ENCODE results near the gene FMN2.

FMN2 gene

DNA sequence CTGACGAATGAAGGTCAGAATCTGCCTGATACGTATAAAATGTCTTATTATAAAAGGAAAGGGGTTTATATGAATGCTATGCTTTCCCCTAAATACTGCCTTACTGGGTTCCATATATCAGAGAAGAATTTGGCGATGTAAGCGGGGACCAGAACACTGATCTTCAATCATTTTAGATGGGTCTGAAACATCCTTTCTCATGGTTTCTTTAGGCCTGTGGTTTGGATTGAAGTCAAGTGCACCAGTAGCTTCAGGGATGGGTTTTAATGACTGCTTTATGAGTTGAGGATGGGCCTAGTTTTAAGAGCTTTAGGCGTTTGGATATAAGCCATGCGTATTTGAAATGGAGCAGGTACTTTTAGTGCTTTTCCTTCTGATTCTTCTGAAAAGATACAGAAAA lies 6.9 kb downstream of the FMN2 start:
- no peak for DNase-seq (ENCODE audit: low spot score)

DNA sequence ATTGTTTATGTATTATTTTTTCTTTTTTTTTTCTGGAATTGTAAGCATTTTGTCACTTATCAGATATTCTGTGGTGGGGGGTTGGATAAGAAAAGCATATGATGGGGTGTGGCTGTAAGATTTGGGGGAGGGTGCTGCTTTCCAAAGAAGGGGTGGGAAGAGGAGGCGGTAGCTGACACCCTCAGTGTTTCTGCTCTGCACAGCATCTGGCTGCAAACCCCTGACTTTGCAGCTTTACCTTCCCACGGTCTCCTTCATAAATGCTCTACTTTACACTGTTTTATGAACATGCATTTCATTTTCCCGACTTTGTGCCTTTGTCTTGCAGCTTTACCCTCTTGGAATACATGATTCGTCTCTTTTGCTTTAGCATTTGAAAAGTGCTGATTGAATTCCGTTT lies 7.6 kb downstream of the FMN2 start:
- no peak for DNase-seq (ENCODE audit: low spot score)

DNA sequence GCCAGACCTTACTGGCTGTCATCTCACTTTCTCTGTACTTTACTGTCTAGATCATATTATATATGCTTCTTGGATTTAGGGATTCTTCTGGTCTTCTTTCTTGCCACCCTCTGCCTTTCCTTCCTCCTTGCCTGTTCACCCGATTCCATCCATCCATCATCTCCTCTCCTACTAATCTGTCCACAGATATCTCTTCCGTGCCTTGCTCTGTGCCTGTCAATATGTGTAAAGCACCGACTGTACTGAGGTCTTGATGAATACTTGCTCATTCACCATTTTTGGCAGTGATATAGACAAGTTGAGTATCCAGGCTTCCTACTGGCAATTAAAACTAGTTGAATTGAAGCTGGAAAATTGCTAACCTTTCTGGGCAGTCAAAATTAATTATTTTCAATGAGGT lies 8.1 kb downstream of the FMN2 start:
- no peak for DNase-seq (ENCODE audit: low spot score)

DNA sequence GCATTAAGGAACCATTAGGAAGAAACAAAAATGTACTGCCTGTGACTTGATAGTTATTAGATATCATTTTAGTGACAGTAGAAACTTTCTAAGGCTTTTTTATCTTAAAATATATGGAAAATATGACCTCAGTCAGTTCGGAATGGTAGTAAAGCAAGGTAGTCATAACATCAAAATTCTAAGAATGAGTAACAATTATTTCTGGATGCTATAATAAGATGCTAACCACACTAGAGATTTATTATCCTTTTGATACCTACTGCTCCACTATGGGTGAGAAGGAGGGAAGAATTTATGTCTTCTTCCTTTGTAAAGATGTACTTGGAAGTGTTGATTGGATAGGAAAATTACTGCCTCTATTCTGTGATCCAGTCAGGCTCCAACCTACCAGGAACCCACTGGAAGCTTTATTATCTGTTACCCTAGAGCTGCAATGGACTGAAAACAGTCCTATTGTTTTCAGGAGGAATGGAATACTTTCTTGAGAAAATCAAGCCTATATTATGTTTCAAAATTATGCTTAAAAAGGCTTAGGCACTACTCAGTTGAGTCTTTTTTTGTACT lies 8.8 kb downstream of the FMN2 start:
- DNase-seq (ENCODE audit: low spot score): no peak

DNA sequence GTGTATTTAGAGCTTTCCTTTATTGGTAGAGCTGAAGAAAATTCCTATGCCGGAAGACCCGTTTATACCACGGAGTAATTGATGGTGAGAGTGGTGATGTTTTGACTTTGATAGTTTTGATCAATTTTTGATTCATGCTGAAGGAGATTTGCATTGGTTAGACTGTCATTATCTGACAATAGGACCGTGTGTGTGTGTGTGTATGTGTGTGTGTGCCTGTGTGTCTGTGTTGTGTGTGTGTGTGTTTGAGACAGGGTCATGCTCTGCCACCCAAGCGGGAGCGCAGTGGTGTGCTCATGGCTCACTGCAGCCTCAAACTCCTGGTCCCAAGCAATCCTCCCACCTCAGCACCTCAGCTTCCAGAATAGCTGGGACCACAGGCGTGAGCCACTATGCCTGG lies 9.6 kb downstream of the FMN2 start:
- no peak for DNase-seq (ENCODE audit: low spot score)

DNA sequence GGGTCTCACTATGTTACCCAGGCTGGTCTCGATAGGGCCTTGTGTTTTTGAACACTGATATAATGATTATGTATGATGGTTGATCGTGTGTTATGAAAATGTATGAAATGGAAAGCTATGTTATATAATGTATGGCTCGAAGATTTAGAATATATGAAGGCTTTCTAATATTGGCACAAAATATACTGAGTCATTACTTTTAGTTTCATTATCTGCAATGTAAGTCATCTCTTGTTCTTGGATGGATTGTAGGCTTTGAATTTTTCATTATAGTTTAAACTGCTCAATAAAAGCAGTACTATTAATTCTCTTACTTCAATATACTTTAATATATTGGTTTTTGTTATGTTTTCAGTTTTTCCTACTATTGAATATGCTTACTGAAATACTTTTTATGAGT lies 10.1 kb downstream of the FMN2 start:
- DNase-seq (ENCODE audit: low spot score): no peak

DNA sequence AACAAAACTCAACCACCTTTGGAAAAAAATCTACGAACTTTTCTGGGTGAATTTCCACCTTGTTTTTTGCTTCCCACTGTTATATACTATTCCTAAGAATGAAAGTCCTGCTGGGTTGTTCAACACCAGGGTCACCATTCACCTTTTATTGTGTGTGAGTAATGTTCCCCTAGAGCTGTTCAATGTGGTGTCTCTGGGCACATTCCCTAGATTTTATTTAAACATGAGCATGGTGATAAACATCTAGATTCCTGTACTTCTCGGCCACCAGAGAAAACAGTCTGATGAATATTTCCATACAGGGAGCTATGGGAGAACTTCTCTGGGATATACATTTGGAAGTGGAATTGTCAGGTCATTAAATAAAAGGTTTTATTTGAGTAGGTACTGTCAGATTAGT lies 13.0 kb downstream of the FMN2 start:
- no peak for DNase-seq (ENCODE audit: low spot score)

DNA sequence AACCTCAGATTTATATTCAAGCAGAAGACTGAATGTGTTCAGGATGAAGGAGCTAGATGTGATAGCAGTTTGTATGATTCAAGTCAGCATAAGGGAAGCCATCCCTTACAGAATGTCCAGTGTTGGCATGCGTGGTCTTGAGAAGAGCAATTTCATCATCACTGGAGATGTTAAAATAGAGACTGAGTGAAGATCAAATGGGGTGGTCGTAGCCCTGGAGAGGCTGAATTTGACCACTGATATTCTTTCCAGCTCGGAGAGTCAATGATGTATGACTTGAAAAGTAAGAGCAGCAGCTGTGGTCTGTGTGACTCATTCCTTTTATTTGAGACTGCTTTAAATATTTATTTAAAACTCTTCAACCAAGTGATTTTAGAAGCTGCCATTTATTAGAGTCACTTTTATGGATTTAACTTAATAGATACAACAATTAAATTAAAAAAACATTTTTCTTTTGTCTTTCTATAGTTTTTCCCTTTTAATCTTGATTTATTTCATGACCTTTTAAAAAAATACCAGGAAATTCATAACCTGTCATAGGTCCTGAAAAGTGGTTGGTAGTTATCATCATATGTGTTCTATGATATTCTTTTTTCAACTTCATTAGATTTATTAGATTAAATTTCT lies 15.5 kb downstream of the FMN2 start:
- no peak for DNase-seq (ENCODE audit: low spot score)

DNA sequence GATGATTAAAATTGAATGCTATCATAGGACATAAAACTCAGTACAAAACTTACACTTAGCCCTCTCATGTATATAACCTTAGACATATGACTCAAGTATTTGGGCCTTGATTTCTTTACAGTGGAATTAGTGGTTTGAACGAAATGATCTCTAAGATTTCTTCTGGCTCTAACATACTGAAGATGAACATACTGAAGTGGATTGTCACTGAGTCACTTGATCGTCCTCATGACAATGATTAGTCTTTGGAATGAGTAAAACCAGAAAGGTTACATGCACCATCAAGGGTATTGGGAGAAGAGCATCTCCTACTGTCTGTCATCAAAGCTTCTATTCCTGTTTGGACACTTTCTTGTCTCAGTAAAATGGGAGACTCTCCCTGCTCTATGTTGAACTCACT lies 17.4 kb downstream of the FMN2 start:
- DNase-seq (ENCODE audit: low spot score): no peak

DNA sequence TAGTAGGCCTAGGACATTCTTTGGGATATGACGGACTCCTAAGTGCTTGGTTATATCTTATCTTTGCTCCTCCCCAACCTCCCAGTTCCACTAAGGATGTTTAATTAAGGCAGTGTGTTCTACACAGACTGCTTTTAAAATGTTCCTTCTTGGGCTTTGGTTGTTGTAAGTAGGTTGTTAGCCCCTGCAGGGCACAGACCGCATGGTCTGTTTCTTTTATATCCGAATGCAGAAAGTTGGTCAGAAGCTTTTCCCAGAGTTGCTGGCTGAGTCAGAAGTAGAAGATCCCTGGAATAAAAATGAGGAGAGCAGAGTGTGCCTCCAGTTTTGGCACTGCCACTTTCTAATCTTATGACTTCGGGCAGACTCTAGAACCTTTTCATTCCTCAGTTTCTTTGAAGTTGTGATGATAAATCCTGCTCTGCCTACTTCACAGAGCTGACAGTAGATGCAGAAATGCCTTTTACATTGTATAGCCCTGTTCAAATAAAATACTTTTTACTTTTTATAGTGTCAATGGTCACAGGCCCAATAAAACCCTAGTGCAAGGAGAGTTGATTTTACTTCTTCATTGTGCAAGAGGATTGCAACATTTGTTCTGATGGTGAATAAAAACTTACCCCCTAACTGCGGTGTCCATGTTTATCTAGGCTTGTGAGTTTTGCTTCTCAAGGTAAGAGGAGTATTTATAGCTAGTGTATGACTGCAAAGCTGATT lies 18.4 kb downstream of the FMN2 start:
- no peak for DNase-seq (ENCODE audit: low spot score)

DNA sequence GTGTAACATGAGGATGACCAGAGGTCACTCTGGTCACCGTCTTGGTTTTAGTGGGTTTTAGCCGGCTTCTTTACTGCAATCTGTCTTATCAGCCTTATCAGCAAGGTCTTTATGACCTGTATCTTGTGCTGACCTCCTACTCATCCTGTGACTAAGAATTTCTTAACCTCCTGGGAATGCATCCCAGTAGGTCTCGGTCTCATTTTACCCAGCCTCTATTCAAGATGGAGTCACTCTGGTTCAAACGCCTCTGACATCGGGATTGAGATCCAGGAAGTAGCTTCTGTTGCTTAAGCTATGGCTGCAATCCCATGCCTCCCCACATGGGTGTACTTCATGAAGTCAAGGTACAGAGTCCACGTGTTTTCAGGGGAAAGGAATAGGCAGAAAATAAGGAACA lies 19.9 kb downstream of the FMN2 start:
- DNase-seq (ENCODE audit: low spot score): peak; percentile 9

DNA sequence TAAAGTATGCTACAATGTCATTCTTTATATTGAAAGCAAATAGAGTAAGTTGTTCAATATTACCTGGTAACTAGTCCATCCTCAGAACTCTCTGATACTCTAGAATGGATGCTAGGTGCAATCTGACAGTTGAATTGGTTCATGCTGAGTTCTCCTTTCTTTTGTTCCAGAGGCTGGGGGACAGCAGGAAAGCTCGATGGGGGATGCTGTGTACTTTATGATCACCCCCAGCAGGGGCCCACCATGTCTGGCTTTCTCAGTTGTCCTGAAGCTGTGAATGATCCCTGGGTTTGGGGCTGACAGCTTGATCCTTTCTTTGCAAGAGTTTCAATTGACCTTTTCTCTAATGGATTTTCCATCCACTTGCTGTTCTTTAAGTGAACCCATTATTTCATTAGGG lies 22.5 kb downstream of the FMN2 start:
- DNase-seq (ENCODE audit: low spot score): no peak

DNA sequence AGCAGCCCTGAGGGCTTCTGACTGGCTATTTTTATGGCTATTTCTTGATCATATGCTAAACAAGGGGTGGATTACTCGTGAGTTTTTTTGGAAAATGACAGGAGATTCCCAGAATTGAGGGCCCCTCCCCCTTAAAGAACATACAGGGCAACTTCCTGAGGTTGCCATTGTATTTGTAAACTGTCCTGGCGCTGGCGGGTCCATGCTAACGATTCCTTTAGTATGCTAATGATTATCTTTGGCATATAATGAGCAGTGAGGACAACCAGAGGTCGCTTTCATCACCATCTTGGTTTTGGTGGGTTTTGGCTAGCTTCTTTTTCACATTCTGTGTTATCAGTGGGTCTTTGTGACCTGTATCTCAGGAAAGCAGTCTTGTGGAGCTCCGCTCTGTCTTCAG lies 24.1 kb downstream of the FMN2 start:
- no peak for DNase-seq (ENCODE audit: low spot score)

DNA sequence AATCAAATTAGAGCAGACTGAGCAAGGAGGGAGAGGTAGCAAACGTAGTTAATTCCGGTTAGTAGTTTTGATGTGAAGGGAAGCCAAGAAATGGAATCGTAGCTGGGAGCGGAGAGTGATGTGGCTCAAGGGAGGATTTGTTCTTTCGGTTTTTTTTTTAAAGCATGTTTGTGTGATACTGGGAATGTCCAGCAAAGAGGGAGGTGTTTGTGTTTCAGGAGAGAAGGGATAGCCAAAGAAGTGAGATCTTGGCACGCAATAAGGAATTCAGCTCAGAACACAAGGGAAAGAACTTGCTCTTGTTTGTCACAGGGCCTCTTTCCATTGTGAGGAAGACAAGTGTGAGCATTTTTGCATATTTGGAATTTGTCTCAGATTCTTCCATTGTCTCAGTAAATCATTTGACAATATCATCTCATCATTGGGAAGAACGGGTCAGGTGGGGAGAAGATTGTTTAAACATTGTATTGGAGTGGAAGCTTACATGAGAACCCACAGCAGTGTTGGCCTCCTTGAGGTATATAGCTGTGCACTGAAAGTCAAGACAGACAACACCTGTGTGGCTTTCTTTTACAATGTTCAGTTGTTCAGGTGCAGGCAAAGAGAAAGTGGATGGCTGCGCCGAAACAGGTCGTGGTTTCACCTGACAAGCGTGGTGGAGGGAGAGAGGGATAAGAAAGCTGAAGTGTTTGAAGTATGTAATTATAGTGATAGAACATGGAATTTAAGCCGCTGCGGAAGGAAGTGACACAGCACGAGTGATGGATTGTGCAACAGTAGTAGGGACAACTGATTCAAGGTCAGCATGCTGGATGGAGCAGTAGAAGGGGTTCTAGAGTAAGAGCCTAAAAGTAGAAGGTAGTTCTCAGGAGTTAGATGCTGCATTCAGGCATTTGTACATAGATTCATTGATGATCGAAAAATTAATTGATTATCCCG lies 25.4 kb downstream of the FMN2 start:
- DNase-seq (ENCODE audit: low spot score): no peak

DNA sequence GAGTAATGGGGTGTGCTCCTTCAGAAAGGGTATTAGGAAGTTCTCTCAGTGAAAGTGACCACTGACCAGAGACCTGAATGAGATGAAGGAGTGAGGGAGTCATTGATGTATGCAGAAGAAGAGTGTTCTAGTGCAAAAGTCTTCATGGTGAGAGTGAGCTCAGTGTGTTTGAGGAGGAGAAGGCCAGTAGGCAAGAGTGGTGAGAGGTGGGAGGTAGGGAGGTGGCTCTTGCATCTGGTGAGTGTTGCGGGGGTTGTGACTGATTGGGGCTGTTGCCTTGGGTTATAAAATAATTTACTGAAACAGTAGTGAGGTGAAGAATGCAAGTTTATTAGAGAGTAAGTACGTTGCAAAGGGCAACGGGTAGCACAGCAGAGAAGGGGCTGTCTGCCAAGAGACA lies 26.2 kb downstream of the FMN2 start:
- DNase-seq (ENCODE audit: low spot score): no peak

DNA sequence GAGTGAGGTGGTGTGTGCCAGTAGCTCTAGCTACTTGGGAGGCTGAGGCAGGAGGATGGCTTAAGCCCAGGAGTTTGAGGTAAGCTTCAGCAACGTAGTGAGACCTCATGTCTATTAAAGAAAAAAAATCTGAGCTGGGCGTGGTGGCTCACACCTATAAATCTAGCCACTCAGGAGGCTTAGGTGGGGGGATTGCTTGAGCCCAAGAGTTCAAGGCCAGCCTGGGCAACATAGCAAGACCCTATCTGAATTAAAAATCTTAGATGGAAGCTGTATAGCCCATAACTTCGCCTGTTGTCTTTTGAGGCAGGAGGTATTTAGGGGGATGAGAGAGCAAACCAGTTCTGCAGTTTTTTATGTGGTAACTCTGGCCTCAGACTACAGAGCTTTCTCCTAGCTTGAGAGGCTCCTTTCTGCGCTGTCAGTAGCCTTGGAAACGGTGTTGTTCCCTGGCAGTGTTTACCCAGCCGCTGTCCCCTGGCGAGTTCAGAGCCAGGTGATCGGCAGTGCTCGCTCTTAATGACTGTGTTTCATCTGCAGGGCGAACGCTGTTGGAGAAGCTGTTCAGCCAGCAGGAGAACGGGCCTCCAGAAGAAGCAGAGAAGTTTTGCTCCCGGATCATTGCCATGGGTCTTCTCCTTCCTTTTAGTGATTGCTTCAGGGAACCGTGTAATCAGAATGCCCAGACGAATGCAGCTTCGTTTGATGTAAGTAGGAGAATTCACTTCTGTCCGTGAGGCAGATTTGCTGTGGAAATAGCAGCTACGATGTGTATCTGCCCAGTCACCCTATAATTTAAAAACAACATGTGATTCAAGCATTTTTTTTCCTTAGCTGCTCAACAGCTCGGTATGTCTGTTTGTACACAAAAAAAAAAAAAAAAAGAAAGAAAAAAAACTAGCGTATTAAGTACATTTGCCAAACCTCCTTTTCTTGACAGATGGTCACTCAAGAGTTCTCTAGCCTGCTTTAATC lies 31.2 kb downstream of the FMN2 start:
- DNase-seq (ENCODE audit: low spot score): no peak

DNA sequence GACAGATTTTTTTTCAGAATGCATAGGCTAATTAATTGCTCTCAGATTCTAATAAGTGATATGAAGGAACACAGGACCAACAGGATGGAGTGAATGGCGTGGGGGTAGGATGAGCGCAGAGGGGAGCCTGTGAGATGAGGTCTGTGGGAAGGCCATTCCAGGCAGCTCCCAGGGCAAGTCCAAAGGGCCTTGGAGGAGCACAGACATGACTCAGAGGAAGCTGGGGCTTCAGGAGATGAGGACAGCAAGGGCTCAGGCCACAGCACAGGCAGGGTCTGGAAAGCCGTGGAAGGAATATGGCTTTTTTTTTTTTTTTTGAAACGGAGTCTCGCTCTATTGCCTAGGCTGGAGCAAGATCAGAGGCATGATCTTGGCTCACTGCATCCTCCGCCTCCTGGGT lies 35.1 kb downstream of the FMN2 start:
- DNase-seq (ENCODE audit: low spot score): no peak

DNA sequence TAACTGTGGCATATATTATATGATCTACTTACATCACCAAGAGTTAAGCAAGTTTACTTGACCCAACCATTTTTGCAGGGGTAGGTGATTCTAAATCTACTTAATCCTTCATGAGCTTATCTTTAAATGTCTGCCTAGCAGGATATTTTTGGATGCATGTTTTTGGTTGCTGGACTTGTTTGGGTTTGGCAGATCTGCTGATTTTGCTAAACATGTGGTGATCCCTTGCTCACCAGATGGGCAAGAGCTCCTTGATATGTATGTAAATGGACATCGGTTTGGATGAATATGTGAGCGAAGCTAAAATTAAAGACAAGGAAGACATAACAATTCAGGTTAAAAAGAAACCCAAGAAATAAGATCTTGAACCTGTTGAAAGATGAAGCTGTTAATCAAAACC lies 36.7 kb downstream of the FMN2 start:
- no peak for DNase-seq (ENCODE audit: low spot score)

DNA sequence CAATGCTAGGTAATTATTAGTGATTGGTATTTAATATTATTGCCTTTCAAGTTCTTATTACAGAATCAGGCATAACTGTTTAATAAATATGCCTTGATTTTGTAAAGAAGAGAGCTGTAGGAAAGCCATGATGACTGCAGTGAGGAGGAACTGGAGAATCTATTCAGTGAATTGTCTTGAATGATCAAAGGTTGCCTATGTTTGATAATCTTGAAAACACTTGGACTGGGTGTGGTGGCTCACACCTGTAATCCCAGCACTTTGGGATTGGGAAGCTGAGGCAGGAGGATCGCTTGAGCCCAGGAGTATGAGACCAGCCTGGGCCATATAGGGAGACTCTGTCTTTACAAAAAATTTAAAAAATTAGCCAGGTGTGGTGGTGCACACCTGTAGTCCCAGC lies 42.4 kb downstream of the FMN2 start:
- DNase-seq (ENCODE audit: low spot score): no peak

DNA sequence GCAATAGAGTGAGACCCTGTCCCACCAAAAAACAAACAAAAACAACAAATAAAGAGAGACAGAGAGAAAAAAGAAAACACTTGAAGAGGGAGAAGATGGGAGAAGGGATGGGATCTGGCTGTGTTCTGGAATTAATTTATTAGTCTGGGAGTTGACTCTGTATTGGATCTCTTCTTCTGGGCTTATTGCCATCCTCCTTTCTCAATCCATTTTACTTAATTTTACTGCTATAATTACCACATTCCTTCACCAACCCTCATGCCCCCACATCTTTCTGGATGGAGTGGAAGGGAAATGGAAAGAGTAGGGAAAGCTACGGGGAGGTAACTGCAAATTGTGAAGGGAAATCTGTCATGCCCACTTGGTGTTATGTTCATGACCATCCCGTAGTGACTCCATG lies 42.9 kb downstream of the FMN2 start:
- no peak for DNase-seq (ENCODE audit: low spot score)

DNA sequence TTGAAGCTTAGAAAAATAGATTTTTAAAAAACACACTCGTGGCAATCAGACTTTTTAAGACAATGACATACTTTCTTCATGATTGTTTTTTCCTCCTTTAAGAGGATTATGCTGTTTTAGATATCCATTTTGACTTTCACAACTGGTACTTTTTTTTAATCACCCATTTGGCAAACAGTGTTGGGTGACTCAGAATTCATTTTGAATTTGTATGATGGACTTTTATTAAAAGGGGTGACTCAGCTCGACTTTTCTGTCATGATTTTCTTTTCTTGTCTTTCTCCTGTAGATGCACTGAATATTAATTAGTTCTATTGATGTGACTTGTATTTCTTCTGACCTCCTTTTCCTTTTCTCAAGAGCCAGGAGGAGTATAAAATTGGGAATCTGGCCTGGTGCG lies 44.7 kb downstream of the FMN2 start:
- no peak for DNase-seq (ENCODE audit: low spot score)

DNA sequence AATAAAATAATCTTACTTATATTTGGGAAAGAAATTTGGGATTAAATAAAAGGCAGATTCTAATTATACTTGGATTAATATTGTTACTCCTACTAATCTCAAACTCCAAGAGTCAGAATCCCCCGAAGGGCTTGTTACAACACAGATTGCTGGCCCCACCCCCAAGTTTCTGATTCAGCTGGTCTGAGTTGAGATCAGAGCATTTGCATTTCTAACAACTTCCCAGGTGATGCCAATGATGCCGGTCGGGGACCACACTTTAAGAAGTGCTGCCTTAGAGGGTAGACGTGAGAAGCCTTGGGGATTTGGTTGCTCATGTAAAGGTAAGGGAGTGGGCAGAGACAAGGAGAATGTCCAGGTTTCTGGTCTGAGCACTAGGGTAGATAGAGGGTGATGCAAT lies 47.2 kb downstream of the FMN2 start:
- DNase-seq (ENCODE audit: low spot score): no peak
